ENCODE measurements around the gene TRAPPC12. TPM values are rescaled to one million over a fixed set of nuclear protein-coding genes. Genes with fewer than 3 reads are reported as not detected.

TRAPPC12 gene
- total RNA-seq, 4 donors from 2014 or later = 41.3 to 83.6 (median 52.0) TPM

- TF ChIP-seq, protein P1, sequence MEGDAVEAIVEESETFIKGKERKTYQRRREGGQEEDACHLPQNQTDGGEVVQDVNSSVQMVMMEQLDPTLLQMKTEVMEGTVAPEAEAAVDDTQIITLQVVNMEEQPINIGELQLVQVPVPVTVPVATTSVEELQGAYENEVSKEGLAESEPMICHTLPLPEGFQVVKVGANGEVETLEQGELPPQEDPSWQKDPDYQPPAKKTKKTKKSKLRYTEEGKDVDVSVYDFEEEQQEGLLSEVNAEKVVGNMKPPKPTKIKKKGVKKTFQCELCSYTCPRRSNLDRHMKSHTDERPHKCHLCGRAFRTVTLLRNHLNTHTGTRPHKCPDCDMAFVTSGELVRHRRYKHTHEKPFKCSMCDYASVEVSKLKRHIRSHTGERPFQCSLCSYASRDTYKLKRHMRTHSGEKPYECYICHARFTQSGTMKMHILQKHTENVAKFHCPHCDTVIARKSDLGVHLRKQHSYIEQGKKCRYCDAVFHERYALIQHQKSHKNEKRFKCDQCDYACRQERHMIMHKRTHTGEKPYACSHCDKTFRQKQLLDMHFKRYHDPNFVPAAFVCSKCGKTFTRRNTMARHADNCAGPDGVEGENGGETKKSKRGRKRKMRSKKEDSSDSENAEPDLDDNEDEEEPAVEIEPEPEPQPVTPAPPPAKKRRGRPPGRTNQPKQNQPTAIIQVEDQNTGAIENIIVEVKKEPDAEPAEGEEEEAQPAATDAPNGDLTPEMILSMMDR (IDR thresholded peaks at IDR 0.05; ENCODE audit: low read depth) = no peak
Observed at GRCh38 chr2:3453190-3453999, 73.9 kb downstream of the TRAPPC12 start.

DNA sequence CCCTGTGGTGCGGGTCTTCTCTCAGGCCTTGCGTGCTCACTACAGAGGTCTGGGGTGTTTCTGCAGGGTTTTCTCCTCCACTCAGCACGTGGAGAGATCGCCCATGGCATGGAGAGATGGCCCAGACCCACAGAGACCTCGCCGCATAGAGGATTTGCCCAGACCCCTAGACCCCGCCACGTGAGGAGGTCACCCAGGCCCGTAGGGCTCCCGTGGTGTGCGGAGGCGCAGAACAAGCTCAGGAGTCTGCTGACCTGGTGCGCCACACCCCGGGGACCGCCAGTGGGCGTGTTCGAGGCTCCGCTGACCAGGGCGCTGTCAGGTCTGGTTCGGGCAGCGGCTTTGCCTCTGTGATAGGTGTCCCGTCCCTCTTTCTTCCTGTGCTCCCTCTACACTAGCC is 75.3 kb downstream of the TRAPPC12 start:
- TF ChIP-seq, protein P1 (IDR thresholded peaks at IDR 0.05; ENCODE audit: low read depth) = no peak

DNA sequence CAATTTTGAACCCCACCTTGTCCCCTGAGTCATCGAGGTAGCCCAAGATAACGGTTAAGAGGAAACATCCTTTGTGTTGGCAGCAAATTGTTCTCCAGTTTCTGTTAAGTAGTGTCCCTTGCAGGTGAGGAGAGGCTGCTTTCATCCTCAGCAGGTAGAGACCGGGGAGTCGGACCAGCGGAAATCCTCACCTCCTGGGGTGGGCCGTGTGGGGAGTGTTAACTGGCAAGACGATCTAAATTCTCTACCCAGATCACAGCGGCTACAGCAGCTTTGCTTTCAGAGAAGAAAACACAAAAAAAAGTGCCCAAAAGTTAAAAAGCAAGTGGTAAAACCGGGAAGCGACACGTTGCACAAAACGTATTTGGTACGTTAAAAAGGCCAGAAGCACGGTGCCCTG is 76.6 kb downstream of the TRAPPC12 start:
- TF ChIP-seq, protein P1 (IDR thresholded peaks at IDR 0.05; ENCODE audit: low read depth) = no peak

DNA sequence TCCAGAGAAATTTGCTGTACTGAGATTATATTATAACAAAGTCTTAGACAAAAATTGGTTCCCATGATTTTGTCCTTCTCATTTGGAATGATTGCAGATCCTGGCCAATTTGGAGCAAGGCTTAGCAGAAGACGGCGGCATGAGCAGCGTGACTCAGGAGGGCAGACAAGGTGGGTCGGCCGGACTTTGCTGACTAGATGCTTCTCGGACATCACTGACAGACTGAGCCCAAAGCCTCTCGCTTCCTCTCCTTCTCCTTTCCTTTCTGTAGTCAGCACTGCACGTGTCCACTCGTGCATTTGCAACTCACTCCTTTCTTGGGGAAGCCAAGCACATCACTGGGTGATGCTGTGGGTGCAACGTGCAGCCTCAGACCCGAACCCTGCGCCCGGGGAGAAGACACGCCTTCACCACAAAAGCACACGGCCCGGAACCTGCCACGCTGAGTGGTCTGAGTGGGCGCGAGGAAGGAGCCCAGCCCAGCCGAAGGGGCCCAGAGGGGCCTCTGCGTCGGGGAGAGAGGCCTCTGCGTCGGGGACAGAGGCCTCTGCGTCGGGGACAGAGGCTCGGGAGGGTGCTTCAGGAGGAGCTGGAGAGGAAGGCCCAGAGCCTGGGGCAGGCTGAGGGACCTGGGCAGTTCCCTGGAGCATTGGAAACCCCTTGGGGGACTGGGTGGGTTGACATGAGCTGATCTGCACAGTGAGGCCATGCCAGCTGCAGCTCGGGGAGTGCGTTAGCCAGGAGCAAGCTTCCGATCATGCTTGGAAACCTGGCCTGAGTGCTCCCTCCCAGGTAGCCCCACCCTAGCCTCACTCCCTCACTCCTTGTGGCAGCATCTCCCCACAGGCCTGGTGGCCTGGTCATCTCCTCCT is 78.3 kb downstream of the TRAPPC12 start:
- TF ChIP-seq, protein P1 (IDR thresholded peaks at IDR 0.05; ENCODE audit: low read depth) = no peak

- TF ChIP-seq, protein P1 (IDR thresholded peaks at IDR 0.05; ENCODE audit: low read depth) = no peak
Observed at GRCh38 chr2:3458396-3459184, 79.1 kb downstream of the TRAPPC12 start.

GRCh38 chr2:3459185-3460015 is 79.9 kb downstream of the TRAPPC12 start:
- TF ChIP-seq, protein P1 (IDR thresholded peaks at IDR 0.05; ENCODE audit: low read depth) = no peak

Data from subcutaneous adipose tissue (tissue), 4 donors.